Measurements from ENCODE around the gene GULP1.

The GULP1 gene

DNA sequence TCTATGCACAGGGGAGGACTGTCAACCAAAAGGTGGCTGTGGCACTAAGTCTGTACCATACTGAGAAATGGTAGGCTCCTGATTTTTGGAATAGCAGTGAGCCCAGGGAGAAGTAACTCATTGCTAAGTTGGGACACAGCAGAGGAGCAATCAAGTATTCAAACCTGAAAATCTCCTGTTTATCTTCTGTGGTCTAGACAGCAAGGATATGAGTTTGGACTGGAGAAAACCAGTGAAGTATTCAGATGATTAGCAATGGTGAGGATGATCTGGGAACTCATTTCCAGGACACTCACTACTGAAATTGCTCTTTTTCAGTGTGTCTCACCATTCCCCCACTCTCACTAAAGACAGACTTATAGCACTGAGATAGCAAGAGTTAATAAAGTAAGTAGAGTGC is 112.0 kb downstream of the GULP1 start:
- Mint-ChIP-seq H3K36me3 (ENCODE audit: low read depth) (peaks cover 31% of the 10 kb centered on the region), H3K4me3 (no peak overlapping the region), H3K27me3 (ENCODE audit: low read depth, poor library complexity) (no peaks in the 10 kb centered on the region), H3K4me1 (no peaks in the 10 kb centered on the region), H3K27ac (no peak overlapping the region), H3K9me3 (peaks cover 32% of the 10 kb centered on the region)
- TF ChIP-seq, protein P1, sequence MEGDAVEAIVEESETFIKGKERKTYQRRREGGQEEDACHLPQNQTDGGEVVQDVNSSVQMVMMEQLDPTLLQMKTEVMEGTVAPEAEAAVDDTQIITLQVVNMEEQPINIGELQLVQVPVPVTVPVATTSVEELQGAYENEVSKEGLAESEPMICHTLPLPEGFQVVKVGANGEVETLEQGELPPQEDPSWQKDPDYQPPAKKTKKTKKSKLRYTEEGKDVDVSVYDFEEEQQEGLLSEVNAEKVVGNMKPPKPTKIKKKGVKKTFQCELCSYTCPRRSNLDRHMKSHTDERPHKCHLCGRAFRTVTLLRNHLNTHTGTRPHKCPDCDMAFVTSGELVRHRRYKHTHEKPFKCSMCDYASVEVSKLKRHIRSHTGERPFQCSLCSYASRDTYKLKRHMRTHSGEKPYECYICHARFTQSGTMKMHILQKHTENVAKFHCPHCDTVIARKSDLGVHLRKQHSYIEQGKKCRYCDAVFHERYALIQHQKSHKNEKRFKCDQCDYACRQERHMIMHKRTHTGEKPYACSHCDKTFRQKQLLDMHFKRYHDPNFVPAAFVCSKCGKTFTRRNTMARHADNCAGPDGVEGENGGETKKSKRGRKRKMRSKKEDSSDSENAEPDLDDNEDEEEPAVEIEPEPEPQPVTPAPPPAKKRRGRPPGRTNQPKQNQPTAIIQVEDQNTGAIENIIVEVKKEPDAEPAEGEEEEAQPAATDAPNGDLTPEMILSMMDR (IDR thresholded peaks at IDR 0.05): no peak
- DNase-seq: no peak

GRCh38 chr2:188404341-188405004 is 112.8 kb downstream of the GULP1 start:
- Mint-ChIP-seq H3K36me3 (ENCODE audit: low read depth) (peaks cover 33% of the 10 kb centered on the region), H3K9me3 (peaks cover 40% of the 10 kb centered on the region), H3K4me3 (no peak overlapping the region), H3K27ac (no peak overlapping the region), H3K4me1 (no peaks in the 10 kb centered on the region), H3K27me3 (ENCODE audit: low read depth, poor library complexity) (no peaks in the 10 kb centered on the region)
- no peak for DNase-seq
- TF ChIP-seq, protein P1 (IDR thresholded peaks at IDR 0.05): no peak

- H3K27me3 Mint-ChIP-seq (ENCODE audit: low read depth, poor library complexity): no peaks in the 10 kb centered on the region
- H3K4me3 Mint-ChIP-seq: no peak overlapping the region
- peaks cover 48% of the 10 kb centered on the region for H3K36me3 Mint-ChIP-seq (ENCODE audit: low read depth)
- peaks cover 55% of the 10 kb centered on the region for H3K9me3 Mint-ChIP-seq
- no peaks in the 10 kb centered on the region for H3K4me1 Mint-ChIP-seq
- TF ChIP-seq, protein P1 (IDR thresholded peaks at IDR 0.05): no peak
- no peak for DNase-seq
- no peak overlapping the region for H3K27ac Mint-ChIP-seq
These were observed 114.7 kb downstream of the GULP1 start for GRCh38 chr2:188406414-188406813.

- Mint-ChIP-seq H3K36me3 (ENCODE audit: low read depth) (peaks cover 67% of the 10 kb centered on the region), H3K4me1 (no peaks in the 10 kb centered on the region), H3K4me3 (no peak overlapping the region), H3K9me3 (peaks cover 72% of the 10 kb centered on the region), H3K27ac (peak overlapping the region; percentile 37), H3K27me3 (ENCODE audit: low read depth, poor library complexity) (no peaks in the 10 kb centered on the region)
- no peak for DNase-seq
- TF ChIP-seq, protein P1 (IDR thresholded peaks at IDR 0.05): no peak
These were observed 119.0 kb downstream of the GULP1 start for GRCh38 chr2:188410504-188411235.

- H3K27ac Mint-ChIP-seq: no peak overlapping the region
- no peak overlapping the region for H3K4me3 Mint-ChIP-seq
- peaks cover 60% of the 10 kb centered on the region for H3K9me3 Mint-ChIP-seq
- no peak for DNase-seq
- no peaks in the 10 kb centered on the region for H3K4me1 Mint-ChIP-seq
- no peaks in the 10 kb centered on the region for H3K27me3 Mint-ChIP-seq (ENCODE audit: low read depth, poor library complexity)
- TF ChIP-seq, protein P1 (IDR thresholded peaks at IDR 0.05): no peak
- peaks cover 53% of the 10 kb centered on the region for H3K36me3 Mint-ChIP-seq (ENCODE audit: low read depth)
These were observed 120.5 kb downstream of the GULP1 start for GRCh38 chr2:188412190-188412589.
